ENCODE results near the gene FOSL2.

FOSL2 gene

DNA sequence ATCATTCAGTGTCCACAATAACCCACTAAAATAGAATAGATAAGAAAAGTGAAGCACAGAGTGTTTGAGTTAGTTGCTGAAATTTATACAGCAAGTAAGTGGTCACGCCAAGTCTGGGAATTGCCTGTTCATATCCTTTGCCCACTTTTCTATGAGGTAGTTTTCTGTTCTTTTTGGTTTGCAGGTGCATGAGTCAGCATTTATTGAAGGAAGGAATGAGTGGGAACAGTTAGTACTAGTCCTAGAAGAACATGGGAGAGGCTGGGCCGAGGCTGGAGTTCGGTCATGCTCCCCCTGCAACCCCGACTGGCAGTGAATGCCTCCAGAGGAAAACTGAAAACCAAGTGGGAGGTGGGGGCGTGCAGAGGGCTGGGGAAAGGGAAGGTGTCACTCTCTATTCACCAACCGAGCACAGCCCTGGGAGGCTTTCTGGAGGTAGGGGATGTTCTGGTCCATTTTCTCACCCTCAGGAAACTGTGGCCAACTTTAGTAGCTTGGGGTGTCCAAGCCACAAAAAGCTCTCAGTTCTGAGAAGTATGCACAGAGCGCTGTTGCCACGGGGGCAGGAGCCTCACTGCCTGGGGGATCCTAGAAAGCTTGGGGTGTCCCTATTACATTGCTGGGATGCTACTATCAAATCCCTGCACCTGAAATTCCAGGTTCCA is 41.4 kb downstream of the FOSL2 start:
- DNase-seq (ENCODE audit: low spot score), result no peak

DNA sequence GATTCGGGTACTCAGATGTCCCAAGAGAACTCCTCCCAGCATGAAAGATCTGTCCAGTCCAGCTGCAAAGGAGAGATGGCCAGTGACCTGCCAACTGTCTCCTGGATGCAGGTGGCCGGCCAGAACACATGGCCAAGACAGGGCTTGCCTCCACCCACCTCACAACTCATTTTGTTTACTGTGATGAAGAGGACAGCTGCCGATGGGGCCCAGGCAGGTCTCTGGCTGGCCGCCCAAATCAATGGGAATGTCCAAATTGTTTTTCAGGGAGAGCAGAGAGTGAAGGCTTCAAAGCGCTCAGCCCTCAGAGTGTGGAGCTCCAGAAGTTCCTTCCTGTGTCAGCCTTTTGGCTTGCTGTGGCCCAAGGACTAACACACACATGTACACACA is 41.9 kb downstream of the FOSL2 start:
- DNase-seq (ENCODE audit: low spot score), result no peak

GRCh38 chr2:28435241-28435640 is 42.6 kb downstream of the FOSL2 start:
- DNase-seq (ENCODE audit: low spot score), result no peak

GRCh38 chr2:28435814-28436351 is 43.2 kb downstream of the FOSL2 start:
- no peak for DNase-seq (ENCODE audit: low spot score)

DNA sequence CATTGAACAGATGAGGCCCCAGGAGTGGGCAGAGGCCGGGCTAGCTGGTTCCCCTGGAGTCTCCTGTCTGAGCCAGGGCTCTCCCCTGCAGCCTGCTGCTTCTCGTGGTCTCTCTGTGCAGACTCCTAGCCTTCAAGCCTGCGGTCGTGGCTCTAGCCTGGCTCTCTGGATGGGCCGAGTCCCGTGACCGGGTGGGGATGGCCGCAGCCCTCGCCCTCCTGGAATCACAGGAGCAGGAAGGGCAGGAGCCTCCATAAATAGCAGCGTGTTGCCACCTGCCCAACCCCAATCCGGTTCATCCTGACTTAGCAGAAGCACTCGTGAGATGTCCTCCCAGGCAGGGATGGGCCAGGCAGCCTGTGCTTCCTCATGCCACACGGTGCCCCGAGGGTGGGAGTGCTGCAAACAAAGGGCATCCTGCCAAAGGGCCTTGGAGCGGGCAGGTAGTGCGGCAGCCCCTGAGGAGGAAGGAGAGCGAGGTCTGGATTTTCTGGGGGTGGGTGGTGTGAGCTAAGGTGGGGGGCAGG is 43.9 kb downstream of the FOSL2 start:
- no peak for DNase-seq (ENCODE audit: low spot score)

DNA sequence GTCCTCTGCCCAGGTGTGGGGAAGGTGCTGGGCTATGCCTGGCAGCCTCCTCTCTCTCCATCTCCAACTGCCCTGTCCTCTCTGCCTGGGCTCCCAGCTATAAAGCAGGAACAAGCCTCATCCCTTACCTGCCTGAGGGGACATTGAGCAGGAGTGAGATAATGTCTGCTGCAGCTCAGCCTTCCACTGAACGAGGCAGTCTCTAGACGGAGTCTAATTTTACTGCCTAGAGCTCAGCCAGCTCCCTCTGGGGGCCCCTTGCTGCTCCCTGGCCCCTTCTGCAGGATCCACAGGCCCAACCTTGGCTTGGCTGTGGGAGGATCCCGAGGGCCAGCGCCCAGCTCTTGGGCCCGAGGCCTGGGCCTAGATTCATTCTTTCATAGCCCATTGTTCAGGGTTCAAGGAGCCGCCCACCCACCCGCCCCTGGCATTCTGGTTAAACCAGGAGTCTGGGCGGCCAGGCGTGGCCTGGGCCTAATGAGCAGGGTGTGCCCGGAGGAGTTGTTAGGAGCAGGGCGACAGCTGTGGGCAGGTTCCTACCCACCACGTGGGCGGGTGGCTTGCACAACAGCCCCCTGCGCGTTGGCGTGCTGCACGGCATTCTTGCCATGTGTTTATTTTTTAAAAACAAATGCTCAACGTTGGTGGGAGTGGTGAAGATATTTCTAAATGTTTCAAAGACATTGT is 44.6 kb downstream of the FOSL2 start:
- no peak for DNase-seq (ENCODE audit: low spot score)

DNA sequence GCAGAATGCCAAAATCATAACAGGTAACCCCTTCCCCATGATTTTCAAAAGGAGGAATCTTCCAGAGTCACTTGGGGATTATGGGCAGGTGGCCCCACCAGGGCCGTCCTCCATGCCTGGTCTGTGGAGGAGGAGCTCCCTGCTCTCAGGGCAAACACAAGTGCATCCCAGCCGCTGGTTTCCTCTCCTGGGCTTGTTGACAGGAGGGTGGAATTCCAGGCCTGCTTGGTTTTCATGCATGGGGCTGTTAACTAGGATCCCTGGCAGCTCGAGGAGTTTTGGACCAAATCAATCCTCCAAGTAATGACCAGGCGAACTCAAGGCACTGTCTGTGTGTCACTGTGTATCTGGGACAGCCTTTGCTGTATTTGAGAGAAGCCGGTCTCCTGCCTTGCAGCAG is 45.3 kb downstream of the FOSL2 start:
- no peak for DNase-seq (ENCODE audit: low spot score)

DNA sequence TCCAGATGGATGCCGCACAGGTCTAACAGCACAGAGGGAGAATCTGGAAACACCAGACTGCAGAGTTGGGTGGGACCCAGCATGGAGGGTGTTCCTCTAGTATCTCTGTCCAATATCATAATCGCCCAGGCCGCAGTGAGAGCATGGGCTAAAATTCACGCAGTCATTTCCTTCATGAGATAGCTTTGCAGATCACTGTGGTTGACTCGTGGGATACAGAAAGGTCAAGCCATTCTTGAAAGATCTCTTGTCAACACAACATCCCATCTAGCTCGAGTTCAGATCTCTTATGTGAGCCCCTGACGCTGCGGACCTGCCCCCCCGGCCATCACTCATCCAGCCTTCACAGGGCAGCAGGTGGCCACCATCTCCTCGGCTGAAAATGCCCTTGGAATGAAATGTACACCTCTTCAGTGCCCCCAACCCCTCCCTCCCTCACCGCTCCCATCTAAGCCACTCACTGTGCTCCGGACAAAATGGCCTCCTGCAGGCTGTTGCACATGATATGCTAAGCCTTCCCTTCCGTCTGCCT is 45.9 kb downstream of the FOSL2 start:
- no peak for DNase-seq (ENCODE audit: low spot score)

- no peak for DNase-seq (ENCODE audit: low spot score)
Observed at GRCh38 chr2:28439127-28439526, 46.5 kb downstream of the FOSL2 start.

DNA sequence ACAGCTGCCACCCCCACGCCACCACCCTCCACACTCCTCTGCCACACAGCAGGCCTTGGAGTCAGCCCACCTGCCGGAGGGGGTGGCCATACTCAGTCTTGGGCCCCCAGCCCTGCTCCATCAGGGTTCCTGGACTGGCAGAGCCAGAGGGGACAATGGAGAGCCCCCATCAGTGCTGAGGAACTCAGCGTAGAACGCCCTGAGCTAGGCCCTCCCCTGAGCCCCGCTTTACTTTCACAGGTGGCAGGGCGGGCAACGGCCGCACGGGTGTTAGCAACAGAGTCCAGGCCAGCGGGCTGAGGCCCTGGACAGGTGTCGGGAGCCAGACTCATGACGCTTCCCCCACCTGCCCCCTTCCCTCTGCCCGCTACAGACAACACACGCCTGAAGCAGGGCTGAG is 47.1 kb downstream of the FOSL2 start:
- DNase-seq (ENCODE audit: low spot score), result no peak

GRCh38 chr2:28442328-28442727 is 49.7 kb downstream of the FOSL2 start:
- DNase-seq (ENCODE audit: low spot score), result no peak

- DNase-seq (ENCODE audit: low spot score), result no peak
Observed at GRCh38 chr2:28444956-28445355, 52.3 kb downstream of the FOSL2 start.

DNA sequence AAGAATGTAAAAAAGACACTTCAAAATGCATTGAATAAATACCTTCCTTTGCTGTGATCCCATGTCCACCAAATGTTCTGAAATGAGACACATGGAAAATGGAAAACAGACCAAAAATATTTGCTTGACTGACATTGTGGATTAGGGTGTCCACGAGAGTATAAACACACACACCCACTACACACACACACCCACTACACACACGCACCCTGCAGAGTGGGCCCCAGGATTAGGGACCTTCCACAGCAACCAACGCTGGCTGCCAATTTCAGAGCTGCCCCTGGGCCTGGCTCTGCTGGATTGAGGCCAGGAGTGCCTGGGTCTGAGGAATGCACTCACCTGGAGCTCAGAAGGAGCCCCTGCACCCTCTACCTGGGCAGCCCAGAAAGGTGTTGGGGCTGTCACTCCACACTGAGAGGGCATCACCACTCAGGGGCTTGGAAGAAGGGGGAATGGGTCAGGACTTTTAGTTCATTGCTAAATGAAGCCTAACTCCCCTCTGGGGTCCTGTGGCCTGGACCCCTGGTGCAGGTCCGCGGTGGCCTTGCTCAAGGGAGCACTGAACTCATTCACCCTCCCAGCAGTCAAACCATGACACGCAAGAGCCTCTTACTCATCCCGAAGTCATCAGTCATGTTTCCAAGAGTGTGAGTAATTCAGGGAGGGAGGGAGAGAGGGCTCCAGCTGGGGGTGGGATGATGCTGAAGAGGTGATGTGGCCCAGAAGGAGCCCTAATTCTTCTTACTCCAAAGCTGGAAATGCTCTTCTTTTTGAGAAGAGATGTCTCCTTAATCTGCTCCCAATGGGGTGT is 53.0 kb downstream of the FOSL2 start:
- DNase-seq (ENCODE audit: low spot score), result peak; percentile 88

DNA sequence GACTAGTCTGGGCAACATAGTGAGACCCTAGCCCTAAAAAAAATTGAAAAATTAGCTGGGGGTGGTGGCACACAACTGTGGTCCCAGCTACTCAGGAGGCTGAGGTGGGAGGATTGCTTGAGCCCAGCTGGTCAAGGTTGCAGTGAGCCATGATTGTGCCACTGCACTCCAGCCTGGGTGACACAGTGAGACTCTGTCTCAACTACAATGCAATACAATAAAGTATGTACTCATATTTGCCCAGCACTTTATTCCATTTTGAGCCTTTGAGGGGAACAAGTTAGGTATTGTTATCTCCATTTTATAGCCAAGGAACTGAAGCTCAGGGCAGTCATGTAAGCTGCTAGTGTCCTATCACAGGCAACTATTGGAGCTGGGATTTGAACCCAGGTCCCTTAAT is 53.9 kb downstream of the FOSL2 start:
- no peak for DNase-seq (ENCODE audit: low spot score)

DNA sequence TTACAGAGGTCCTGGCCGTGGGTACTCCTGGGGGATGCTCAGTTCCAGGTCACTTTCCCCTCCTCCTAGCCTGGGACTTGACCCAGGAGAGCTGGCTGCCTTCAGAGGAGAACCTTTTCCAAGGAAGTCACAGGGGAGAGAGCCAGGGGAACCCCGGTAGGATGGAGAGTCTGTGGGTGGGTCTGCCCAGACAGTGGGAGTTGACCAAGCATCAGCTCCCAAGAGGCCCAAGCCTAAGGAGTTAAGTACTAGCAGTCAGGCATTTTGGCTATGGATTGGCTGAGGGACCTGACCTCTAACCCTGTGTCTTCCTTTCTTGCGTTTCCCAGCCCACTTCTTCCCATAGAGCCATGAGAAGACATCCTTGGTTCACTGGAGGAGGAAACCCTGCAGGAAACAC is 54.4 kb downstream of the FOSL2 start:
- no peak for DNase-seq (ENCODE audit: low spot score)

DNA sequence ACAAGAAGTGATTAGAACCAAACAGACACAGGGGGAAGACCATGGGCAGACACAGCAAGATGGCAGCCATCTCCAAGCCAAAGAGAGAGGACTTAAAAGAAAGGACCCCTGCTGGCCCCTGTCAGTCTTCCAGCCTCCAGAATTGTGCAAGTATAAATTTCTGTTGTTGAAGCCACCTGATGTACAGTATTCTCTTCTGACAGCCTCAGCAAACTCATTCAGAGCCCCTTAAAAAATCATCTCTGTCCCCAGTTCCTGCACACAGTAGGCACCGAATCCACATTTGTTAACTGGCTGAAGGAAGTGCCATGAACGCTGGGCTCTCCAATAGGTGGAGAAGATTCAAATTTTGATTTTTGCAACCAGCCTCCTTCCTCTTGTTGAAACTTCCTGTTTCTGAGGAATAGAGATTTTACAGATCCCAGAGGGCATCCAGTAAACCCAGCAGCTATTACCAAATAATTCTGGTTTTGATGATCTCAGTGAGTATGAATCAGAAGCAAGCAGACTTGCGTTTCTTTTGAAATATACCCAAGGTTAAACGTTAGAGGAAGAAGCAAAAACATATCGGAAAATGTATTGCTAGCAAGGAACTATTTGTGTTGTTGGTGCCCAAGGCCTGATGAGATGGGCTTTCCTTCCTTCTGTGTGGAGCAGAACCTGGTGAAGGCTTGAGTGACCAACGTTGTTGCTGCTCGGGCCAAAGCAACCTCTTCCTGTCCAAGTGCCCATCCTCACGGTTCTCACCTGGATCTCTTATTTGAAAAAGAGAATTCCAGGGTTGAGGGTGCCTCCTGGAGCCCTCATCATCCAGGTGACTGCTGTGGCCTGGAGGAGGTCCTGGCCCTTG is 55.5 kb downstream of the FOSL2 start:
- DNase-seq (ENCODE audit: low spot score), result no peak

DNA sequence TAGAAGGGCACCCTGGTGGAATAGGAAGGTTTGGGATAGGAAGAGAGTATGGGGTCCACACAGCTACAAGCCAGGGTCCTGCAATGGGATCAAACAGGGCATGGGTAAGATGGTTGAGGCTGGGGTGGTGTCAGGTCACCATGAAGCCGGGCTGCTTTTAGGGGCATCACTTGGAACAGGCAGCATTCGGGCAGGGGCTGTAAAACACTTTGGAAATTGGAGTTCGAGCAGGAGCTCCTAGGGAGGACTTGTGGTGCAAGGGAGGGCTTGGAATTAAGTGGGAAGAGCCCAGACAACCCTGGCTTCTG is 56.1 kb downstream of the FOSL2 start:
- DNase-seq (ENCODE audit: low spot score), result no peak

- DNase-seq (ENCODE audit: low spot score), result no peak
Observed at GRCh38 chr2:28449126-28449487, 56.4 kb downstream of the FOSL2 start.

GRCh38 chr2:28449488-28450395 is 57.1 kb downstream of the FOSL2 start:
- peak; percentile 70 for DNase-seq (ENCODE audit: low spot score)

GRCh38 chr2:28450901-28451565 is 58.4 kb downstream of the FOSL2 start:
- no peak for DNase-seq (ENCODE audit: low spot score)

Measured in kidney capillary endothelial cell (primary cell).